Sigmoid colon (tissue), 3 donors: ENCODE measurements around the gene LEMD1.

ENCODE experiments used
- CTCF ChIP-seq, 4 experiments: fragments of 450-650 bp in 3 of 4; fragments of 200-600 bp in 1 of 4; IDR thresholded peaks; one replicate each; pipeline ENCODE4 v1.5.1; 2016 to 2019; ENCODE audit warnings: antibody characterized with exemption in 4 of 4, mild to moderate bottlenecking in 3 of 4, moderate library complexity in 2 of 4
- POLR2A ChIP-seq, 2 donors: fragments of 450-650 bp; IDR thresholded peaks; one replicate each; pipeline ENCODE4 v1.6.1; 2016; ENCODE audit warnings: antibody characterized with exemption in 2 of 2, mild to moderate bottlenecking in 2 of 2, moderate library complexity in 2 of 2

GRCh38 chr1:205332015-205332791 is 89.7 kb downstream of the LEMD1 start:
- TF ChIP-seq CTCF (IDR thresholded peaks at IDR 0.05) (no peak), POLR2A (IDR thresholded peaks at IDR 0.05) (no peak)
